22Rv1 (cell line): ENCODE results near the gene SGK1.
"Not testable (repeated sequence)": the region's sequence is repeated elsewhere in the genome, so short reads cannot be mapped to it uniquely, and the experiment has no call there.

ENCODE experiments used
- H3K27ac ChIP-seq: fragments of 450-650 bp; 2 replicates; pipeline ENCODE4 v1.5.1; 2017
- ZFX ChIP-seq: fragments of 450-650 bp; IDR thresholded peaks from 2 replicates; pipeline ENCODE4 v1.6.1; 2017; ENCODE audit warnings: antibody characterized with exemption, borderline replicate concordance
- TF ChIP-seq, protein P1 (sequence below): fragments of 450-650 bp; IDR thresholded peaks from 2 replicates; pipeline ENCODE4 v1.5.1; 2017; ENCODE audit warnings: mild to moderate bottlenecking

SGK1 gene

GRCh38 chr6:134261766-134262165 is 56.1 kb downstream of the SGK1 start:
- no peak overlapping the region for H3K27ac ChIP-seq
- TF ChIP-seq ZFX: no peak
- TF ChIP-seq, protein P1, sequence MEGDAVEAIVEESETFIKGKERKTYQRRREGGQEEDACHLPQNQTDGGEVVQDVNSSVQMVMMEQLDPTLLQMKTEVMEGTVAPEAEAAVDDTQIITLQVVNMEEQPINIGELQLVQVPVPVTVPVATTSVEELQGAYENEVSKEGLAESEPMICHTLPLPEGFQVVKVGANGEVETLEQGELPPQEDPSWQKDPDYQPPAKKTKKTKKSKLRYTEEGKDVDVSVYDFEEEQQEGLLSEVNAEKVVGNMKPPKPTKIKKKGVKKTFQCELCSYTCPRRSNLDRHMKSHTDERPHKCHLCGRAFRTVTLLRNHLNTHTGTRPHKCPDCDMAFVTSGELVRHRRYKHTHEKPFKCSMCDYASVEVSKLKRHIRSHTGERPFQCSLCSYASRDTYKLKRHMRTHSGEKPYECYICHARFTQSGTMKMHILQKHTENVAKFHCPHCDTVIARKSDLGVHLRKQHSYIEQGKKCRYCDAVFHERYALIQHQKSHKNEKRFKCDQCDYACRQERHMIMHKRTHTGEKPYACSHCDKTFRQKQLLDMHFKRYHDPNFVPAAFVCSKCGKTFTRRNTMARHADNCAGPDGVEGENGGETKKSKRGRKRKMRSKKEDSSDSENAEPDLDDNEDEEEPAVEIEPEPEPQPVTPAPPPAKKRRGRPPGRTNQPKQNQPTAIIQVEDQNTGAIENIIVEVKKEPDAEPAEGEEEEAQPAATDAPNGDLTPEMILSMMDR: no peak

DNA sequence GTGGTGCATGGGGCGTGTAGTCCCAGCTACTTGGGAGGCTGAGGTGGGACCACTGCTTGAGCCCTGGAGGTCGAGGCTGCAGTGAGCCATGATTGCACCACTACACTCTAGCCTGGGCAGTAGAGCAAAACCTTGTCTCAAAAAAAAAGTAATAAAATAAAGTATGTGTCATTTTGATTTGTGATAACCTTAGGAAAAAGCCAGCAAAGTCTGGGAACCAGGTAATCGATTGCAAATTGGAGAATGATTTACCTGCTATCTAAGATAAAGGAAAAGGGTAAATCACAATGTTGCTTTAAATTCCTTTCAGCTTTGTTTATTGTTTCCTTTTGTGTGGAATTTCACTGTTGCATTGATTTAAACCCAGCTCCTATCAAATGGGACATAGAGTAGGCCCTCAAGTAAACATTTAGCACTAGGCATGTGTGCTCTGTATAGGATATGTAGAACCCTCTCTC is 59.0 kb downstream of the SGK1 start:
- H3K27ac ChIP-seq: no peak overlapping the region
- TF ChIP-seq, protein P1: no peak
- no peak for TF ChIP-seq ZFX

DNA sequence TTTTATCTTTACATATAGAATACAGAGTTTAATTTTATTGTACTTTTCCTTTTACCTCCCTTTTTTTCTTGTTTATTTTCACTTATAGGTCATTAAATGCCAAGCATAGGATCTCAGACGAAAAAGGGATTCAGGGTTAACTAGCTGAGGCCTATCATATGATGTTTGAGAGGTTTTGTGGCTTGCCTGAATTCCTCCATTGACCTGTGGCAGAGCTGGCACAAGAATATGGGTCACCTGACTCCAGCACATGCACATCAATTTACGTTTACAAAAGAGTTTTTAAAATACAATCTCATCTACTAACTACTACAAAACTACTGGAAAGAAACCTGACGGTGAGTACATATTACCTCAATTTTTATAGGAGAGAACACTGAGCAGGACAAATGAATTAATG is 60.4 kb downstream of the SGK1 start:
- TF ChIP-seq ZFX: no peak
- TF ChIP-seq, protein P1: no peak
- no peak overlapping the region for H3K27ac ChIP-seq

GRCh38 chr6:134256862-134257261 is 61.0 kb downstream of the SGK1 start:
- TF ChIP-seq, protein P1: no peak
- TF ChIP-seq ZFX: no peak
- no peak overlapping the region for H3K27ac ChIP-seq

GRCh38 chr6:134255280-134255679 is 62.6 kb downstream of the SGK1 start:
- not testable (repeated sequence) for H3K27ac ChIP-seq

DNA sequence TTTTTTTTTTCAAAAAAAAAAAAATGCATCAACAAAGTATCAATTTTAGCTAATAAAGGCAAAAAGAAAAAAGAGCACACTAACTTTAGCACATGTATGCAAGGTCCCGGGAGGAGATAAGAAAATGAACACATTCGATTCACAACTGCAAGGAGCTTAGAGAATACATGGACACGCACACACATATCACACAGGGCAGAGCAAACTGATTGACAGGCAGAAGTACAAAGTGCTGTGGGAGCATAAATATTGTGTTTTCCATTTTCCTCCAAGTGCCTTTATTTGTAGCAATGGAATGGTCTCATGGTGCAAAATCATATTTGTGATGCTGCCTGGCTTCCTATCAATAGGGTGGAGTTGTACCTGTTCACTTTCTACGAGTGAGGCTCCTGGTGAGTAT is 63.8 kb downstream of the SGK1 start:
- TF ChIP-seq, protein P1: no peak
- TF ChIP-seq ZFX: no peak
- no peak overlapping the region for H3K27ac ChIP-seq

GRCh38 chr6:134253681-134254080 is 64.2 kb downstream of the SGK1 start:
- TF ChIP-seq, protein P1: no peak
- no peak for TF ChIP-seq ZFX
- no peak overlapping the region for H3K27ac ChIP-seq

DNA sequence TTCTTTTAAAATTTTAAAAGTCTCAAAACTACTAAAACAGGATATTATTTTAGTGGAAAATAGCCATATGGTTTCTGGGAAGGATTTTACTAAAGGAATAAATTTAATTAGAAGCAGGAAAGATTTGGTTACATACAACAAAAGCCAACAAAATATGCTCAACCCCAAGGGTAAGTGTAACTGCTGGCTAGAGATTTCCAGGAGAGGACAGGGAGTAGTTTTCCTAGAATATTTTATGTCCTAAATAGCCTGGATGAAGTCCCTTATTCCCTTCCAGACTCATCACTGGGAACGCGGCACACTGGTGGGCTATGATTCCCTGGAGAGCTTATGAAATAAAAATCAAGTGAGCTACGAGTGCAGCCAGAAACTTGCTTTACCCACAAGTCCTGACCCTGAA is 66.6 kb downstream of the SGK1 start:
- TF ChIP-seq ZFX: no peak
- TF ChIP-seq, protein P1: no peak

More for the DNA sequence above, 66.6 kb downstream of the SGK1 start:
- H3K27ac ChIP-seq: no peak overlapping the region
